Common myeloid progenitor, CD34-positive (primary cell): ENCODE data around the gene SORL1-AS1.

Experiments
- CTCF ChIA-PET: fragments of 350-600 bp; sonication (Branson Sonifier 250); formaldehyde crosslinking; loops from one replicate; lab custom pipeline; 2021; ENCODE audit warnings: antibody characterized with exemption; lab: Charles Lee
- POLR2A ChIA-PET: fragments of 350-600 bp; sonication (Branson Sonifier 250); formaldehyde crosslinking; loops from one replicate; lab custom pipeline; 2021; ENCODE audit warnings: antibody characterized with exemption; lab: Charles Lee
- DNase-seq, 3 donors: peaks; one replicate each; pipeline versions ENCODE4 v3.0.0 to v3.0.0-alpha.2; 2013
- H3K27ac ChIP-seq, 2 experiments: 1 replicate in 1 of 2; 2 replicates in 1 of 2; pipeline ENCODE4 v1.7.0; 2013; ENCODE audit warnings: inconsistent platforms in 2 of 2, low read length in 2 of 2, mild to moderate bottlenecking in 2 of 2, low read depth in 1 of 2, moderate library complexity in 1 of 2; ENCODE audit not compliant: severe bottlenecking in 2 of 2, insufficient read depth in 1 of 2, poor library complexity in 1 of 2
- H3K27me3 ChIP-seq, 5 experiments: replicated peaks in 2 of 5; 1 replicate in 3 of 5; 2 replicates in 2 of 5; pipeline versions ENCODE4 v1.6.1 to v1.7.0; 2013; ENCODE audit warnings: low read length in 4 of 5, mild to moderate bottlenecking in 2 of 5, moderate library complexity in 2 of 5, inconsistent platforms in 1 of 5; ENCODE audit not compliant: insufficient read depth in 5 of 5, control insufficient read depth in 4 of 5
- H3K36me3 ChIP-seq, 4 experiments: 1 replicate in 2 of 4; 2 replicates in 2 of 4; pipeline versions ENCODE4 v1.6.1 to v1.7.0; 2013; ENCODE audit warnings: low read length in 3 of 4, control low read depth in 1 of 4, mild to moderate bottlenecking in 1 of 4; ENCODE audit not compliant: control insufficient read depth in 4 of 4, insufficient read depth in 4 of 4
- H3K4me1 ChIP-seq, 4 experiments: 1 replicate in 3 of 4; 2 replicates in 1 of 4; pipeline versions ENCODE4 v1.6.1 to v1.7.1; 2013; ENCODE audit warnings: low read length in 3 of 4, mild to moderate bottlenecking in 3 of 4, control low read depth in 1 of 4, inconsistent platforms in 1 of 4, moderate library complexity in 1 of 4; ENCODE audit not compliant: control insufficient read depth in 4 of 4, insufficient read depth in 4 of 4; ENCODE audit errors: control extremely low read depth in 1 of 4
- H3K4me3 ChIP-seq, 7 experiments: 1 replicate in 4 of 7; 2 replicates in 3 of 7; pipeline versions ENCODE4 v1.5.1 to v1.7.0; 2013; ENCODE audit warnings: mild to moderate bottlenecking in 7 of 7, low read length in 6 of 7, moderate library complexity in 6 of 7, inconsistent platforms in 2 of 7, low read depth in 2 of 7, control low read depth in 1 of 7; ENCODE audit not compliant: insufficient read depth in 4 of 7, control insufficient read depth in 1 of 7; ENCODE audit errors: extremely low read depth in 1 of 7
- H3K9me3 ChIP-seq, 5 experiments: 1 replicate in 4 of 5; 2 replicates in 1 of 5; pipeline versions ENCODE4 v1.6.1 to v1.7.1; 2013; ENCODE audit warnings: low read length in 4 of 5, mild to moderate bottlenecking in 2 of 5, inconsistent platforms in 1 of 5, low read depth in 1 of 5, moderate library complexity in 1 of 5; ENCODE audit not compliant: control insufficient read depth in 4 of 5, insufficient read depth in 2 of 5; ENCODE audit errors: control extremely low read depth in 1 of 5
- WGBS: methylation state at CpG from one replicate; pipeline ENCODE4 v1.1.5; 2013; ENCODE audit not compliant: insufficient coverage; 5-methylcytosine and 5-hydroxymethylcytosine counted together

Gene SORL1-AS1

DNA sequence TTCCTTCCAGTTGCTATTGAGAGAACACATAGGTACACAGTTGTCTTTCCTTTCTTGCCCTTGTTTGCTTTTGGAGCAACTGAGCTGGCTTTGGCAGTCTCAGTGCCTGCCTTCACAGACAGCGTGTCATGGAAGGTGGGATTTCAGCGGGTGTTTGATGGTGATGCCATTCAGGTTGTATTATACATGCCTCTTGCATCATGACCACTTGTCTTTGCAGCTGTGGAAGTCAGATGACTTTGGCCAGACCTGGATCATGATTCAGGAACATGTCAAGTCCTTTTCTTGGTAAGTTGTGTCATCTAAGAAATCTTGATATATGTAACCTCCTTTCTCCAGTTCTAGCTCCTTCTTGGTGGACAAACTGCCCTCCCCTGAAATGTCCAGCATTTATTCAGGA, 37.1 kb upstream of the SORL1-AS1 start:
- Histone ChIP-seq H3K27ac (no peak overlapping the region), H3K36me3 (peaks cover 35 to 60% (median 47%) of the 10 kb centered on the region in 4 experiments), H3K4me3 (no peak overlapping the region), H3K9me3 (no peaks in the 10 kb centered on the region), H3K4me1 (peaks cover 2 to 8% (median 8%) of the 10 kb centered on the region in 4 experiments), H3K27me3 (no peaks in the 10 kb centered on the region)
- CTCF ChIA-PET, result interaction anchor here (0.8 to 1.3 kb wide), 3 partner anchors 19 to 25 kb away, joined by 3 read pairs; no protein-coding TSS in a partner anchor
- POLR2A ChIA-PET, result no interaction called here
- no peak for DNase-seq
- no CpG with 5 or more reads among the region's 2 CpGs for WGBS

DNA sequence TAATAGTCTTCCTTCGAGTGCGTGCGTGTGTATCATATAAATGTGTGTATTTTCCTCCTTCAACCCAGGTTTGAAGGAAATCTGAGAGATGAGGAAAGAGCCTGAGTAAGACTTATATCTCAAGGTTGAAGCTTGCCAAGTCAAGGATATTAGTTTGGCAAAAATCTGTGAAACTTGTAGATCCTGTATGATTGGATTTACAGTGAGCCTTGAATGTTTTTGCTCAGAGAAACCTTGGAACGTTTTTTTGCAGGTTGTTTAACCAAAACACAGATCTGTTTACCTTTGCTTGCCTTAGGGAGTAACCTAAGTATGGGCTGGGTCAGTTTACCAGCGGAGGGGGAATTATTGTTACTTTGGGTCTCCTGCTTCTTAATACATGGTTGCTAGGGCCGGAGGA, 35.9 kb upstream of the SORL1-AS1 start:
- H3K4me3 ChIP-seq, result no peak overlapping the region
- no peaks in the 10 kb centered on the region for H3K27me3 ChIP-seq
- CTCF ChIA-PET, result interaction anchor here (1.6 kb wide), 1 partner anchor 25 kb away, joined by 5 read pairs; no protein-coding TSS in a partner anchor
- DNase-seq, result no peak
- peaks cover 35 to 60% (median 46%) of the 10 kb centered on the region in 4 experiments for H3K36me3 ChIP-seq
- H3K27ac ChIP-seq, result no peak overlapping the region
- H3K4me1 ChIP-seq, result peaks cover 4 to 10% (median 10%) of the 10 kb centered on the region in 4 experiments
- POLR2A ChIA-PET, result no interaction called here
- WGBS, result 93% methylated on average over 3 of the region's 6 CpGs
- no peaks in the 10 kb centered on the region for H3K9me3 ChIP-seq

DNA sequence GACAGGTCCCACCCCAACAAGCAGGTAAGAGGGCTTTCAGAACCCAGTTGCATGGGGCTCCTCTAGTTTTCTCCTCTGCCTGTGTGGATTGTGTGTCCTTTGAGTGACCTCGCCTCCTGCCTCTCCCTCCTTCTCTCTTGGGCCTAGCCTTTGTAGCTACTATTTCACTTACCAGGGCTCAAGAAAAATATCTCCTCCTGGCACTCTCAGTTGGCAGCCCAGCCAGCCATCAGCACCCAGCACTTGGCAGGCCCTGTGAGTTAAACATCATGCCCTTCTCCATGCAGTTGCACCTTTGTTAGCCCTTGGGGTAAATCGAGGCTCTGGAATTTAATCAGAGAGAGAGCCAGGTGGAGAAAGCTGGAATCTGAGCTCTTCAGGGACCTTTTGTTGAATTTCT, 35.4 kb upstream of the SORL1-AS1 start:
- Histone ChIP-seq H3K36me3 (peaks cover 33 to 59% (median 46%) of the 10 kb centered on the region in 4 experiments), H3K4me1 (peaks cover 9 to 15% (median 15%) of the 10 kb centered on the region in 4 experiments), H3K4me3 (no peak overlapping the region), H3K27ac (no peak overlapping the region), H3K9me3 (no peaks in the 10 kb centered on the region), H3K27me3 (no peaks in the 10 kb centered on the region)
- POLR2A ChIA-PET, result no interaction called here
- no CpG with 5 or more reads among the region's 2 CpGs for WGBS
- DNase-seq, result no peak
- CTCF ChIA-PET, result interaction anchor here (1.1 to 1.6 kb wide), 3 partner anchors 15 to 30 kb away, joined by 3 to 5 read pairs (median 4); no protein-coding TSS in a partner anchor

GRCh38 chr11:121487191-121487590, 34.4 kb upstream of the SORL1-AS1 start:
- 100% methylated on average over 4 of the region's 6 CpGs for WGBS
- Histone ChIP-seq H3K4me3 (no peak overlapping the region), H3K27me3 (no peaks in the 10 kb centered on the region), H3K27ac (no peak overlapping the region), H3K9me3 (no peaks in the 10 kb centered on the region), H3K4me1 (peaks cover 12 to 25% (median 24%) of the 10 kb centered on the region in 4 experiments), H3K36me3 (peaks cover 32 to 57% (median 44%) of the 10 kb centered on the region in 4 experiments)
- ChIA-PET POLR2A (no interaction called here), CTCF (interaction anchor here (0.7 to 1.6 kb wide), 5 partner anchors 14 to 101 kb away, joined by 3 to 5 read pairs (median 4); partner anchors contain the start of gene SORL1)
- DNase-seq, result no peak

- WGBS, result 100% methylated on average over 3 of the region's 5 CpGs
- DNase-seq, result no peak
- Histone ChIP-seq H3K9me3 (no peaks in the 10 kb centered on the region), H3K27ac (no peak overlapping the region), H3K27me3 (no peaks in the 10 kb centered on the region), H3K36me3 (peaks cover 28 to 49% (median 40%) of the 10 kb centered on the region in 4 experiments), H3K4me3 (no peak overlapping the region), H3K4me1 (peaks cover 14 to 36% (median 35%) of the 10 kb centered on the region in 4 experiments)
- ChIA-PET POLR2A (no interaction called here), CTCF (interaction anchor here (1.3 kb wide), 1 partner anchor 26 kb away, joined by 5 read pairs; no protein-coding TSS in a partner anchor)
Measured at GRCh38 chr11:121486054-121486453, 33.3 kb upstream of the SORL1-AS1 start.

DNA sequence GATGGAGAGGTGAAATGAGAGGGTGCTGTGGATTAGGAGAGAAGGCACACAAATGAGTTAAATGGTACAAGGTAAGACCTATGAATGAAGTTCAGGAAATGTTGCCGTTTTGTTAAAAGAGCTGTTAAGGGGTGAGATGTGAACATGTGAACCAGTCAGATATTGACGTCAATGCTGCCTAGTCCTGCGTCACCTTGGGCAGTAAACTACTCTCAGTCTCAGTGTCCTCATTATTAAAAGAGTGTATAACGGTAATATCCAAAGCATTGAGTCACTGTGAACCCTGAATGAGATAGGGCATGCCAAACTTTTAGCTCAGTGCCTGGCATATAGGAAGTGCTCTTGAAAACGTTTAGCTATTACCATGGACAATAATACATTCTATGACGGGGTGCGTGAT, 32.4 kb upstream of the SORL1-AS1 start:
- H3K27ac ChIP-seq, result no peak overlapping the region
- H3K27me3 ChIP-seq, result no peaks in the 10 kb centered on the region
- ChIA-PET POLR2A (no interaction called here), CTCF (interaction anchor here (0.7 to 2.4 kb wide), 4 partner anchors 17 to 87 kb away, joined by 3 to 10 read pairs (median 6); no protein-coding TSS in a partner anchor)
- H3K9me3 ChIP-seq, result no peaks in the 10 kb centered on the region
- WGBS, result 94% methylated on average over 5 of the region's 7 CpGs
- H3K4me3 ChIP-seq, result no peak overlapping the region
- H3K36me3 ChIP-seq, result peaks cover 26 to 44% (median 37%) of the 10 kb centered on the region in 4 experiments
- DNase-seq, result no peak
- peaks cover 16 to 42% (median 39%) of the 10 kb centered on the region in 4 experiments for H3K4me1 ChIP-seq

DNA sequence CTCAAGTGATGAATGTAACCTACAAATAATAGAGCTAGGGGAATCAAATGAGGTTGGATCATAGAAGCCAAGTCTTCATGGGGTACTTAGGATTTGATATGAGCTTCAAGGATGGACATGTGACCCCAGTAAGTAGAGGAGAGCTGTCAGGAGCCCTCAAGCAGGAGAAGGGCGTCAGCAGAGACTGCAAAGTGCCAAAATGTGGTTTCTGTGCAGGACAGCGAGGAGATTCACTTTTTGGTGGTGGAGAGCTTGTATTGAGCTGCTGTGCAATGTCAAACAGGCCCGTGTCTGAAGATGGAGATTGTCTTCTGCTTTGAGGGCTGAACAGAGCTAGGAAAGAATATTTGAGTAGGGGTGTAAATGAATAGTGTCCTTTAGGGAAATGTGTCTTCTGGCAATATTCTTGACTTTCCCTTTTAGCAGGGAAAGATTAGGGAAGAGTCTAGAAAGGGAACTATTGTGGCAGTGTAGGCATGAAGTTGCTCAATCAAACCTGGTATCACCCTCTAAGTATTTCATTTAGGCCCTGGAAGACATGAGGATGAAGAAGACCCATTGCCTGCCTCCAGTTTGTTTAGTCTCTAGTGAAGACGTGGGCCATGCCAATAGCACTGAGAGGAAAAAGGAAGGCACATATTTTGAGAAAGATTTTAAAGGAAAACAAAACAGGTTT, 31.2 kb upstream of the SORL1-AS1 start:
- H3K9me3 ChIP-seq, result no peaks in the 10 kb centered on the region
- DNase-seq, result no peak
- peak overlapping the region in 1 of 2 experiments; percentile 74 for H3K27ac ChIP-seq
- H3K27me3 ChIP-seq, result no peaks in the 10 kb centered on the region
- ChIA-PET CTCF (interaction anchor here (1.2 to 2.4 kb wide), 13 partner anchors 10 to 164 kb away, joined by 3 to 12 read pairs (median 6); no protein-coding TSS in a partner anchor), POLR2A (interaction anchor here (1.4 kb wide), 1 partner anchor 40 kb away, joined by 6 read pairs; no protein-coding TSS in a partner anchor)
- H3K4me3 ChIP-seq, result no peak overlapping the region
- 93% methylated on average over 4 of the region's 4 CpGs for WGBS
- peaks cover 21 to 33% (median 27%) of the 10 kb centered on the region in 4 experiments for H3K36me3 ChIP-seq
- peaks cover 22 to 54% (median 51%) of the 10 kb centered on the region in 4 experiments for H3K4me1 ChIP-seq
